HUES48 (cell line): ENCODE results near the gene CENPB.

Experiments used
- H3K27ac ChIP-seq: one replicate; pipeline ENCODE4 v1.7.0; 2013; ENCODE audit warnings: low read depth, low read length, inconsistent platforms
- H3K27me3 ChIP-seq: 2 replicates; pipeline ENCODE4 v1.6.1; 2013; ENCODE audit warnings: mild to moderate bottlenecking, low read length; ENCODE audit not compliant: control insufficient read depth, insufficient read depth
- H3K36me3 ChIP-seq: 2 replicates; pipeline ENCODE4 v1.6.1; 2013; ENCODE audit warnings: low read length; ENCODE audit not compliant: control insufficient read depth, insufficient read depth
- H3K4me1 ChIP-seq: 2 replicates; pipeline ENCODE4 v1.6.1; 2013; ENCODE audit warnings: mild to moderate bottlenecking, low read length; ENCODE audit not compliant: control insufficient read depth, insufficient read depth
- H3K4me3 ChIP-seq: 2 replicates; pipeline ENCODE4 v1.5.1; 2013; ENCODE audit warnings: mild to moderate bottlenecking, low read depth, low read length
- H3K9ac ChIP-seq: 2 replicates; pipeline ENCODE4 v1.6.1; 2013; ENCODE audit warnings: mild to moderate bottlenecking, low read depth, low read length, moderate library complexity
- H3K9me3 ChIP-seq: 2 replicates; pipeline ENCODE4 v1.6.1; 2013; ENCODE audit warnings: low read length; ENCODE audit not compliant: control insufficient read depth, insufficient read depth

Gene CENPB

DNA sequence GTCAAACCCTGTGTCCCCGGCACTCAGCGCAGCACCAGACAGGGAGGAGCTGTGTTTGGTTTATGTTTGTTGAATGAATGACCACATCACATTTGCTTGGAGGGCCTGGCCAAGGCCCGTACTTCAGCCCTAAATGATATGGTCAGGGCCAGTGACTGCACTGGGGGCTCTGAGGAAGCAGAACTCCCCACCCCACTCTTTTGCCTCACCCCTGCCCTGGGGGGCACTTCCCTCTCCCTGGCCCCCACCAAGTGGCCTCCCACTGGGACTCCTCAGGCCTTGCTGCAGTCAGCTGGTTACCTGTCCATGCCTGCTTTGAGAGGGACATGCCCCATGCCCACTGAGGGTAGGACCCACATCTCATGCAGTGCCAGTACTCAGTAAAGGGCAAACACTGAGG is 21.9 kb downstream of the CENPB start:
- H3K27me3 ChIP-seq: no peaks in the 10 kb centered on the region
- no peak overlapping the region for H3K27ac ChIP-seq
- no peak overlapping the region for H3K4me3 ChIP-seq
- no peaks in the 10 kb centered on the region for H3K9me3 ChIP-seq
- H3K9ac ChIP-seq: no peak overlapping the region
- H3K4me1 ChIP-seq: peaks cover 14% of the 10 kb centered on the region
- H3K36me3 ChIP-seq: peaks cover 11% of the 10 kb centered on the region; the same call in 1 of the 2 replicates

- Histone ChIP-seq H3K4me1 (peaks cover 12% of the 10 kb centered on the region), H3K9ac (no peak overlapping the region), H3K4me3 (no peak overlapping the region), H3K27ac (no peak overlapping the region), H3K27me3 (no peaks in the 10 kb centered on the region), H3K36me3 (peaks cover 16% of the 10 kb centered on the region), H3K9me3 (no peaks in the 10 kb centered on the region)
Measured at GRCh38 chr20:3763671-3764601, 22.6 kb downstream of the CENPB start.

GRCh38 chr20:3760655-3761348 is 25.7 kb downstream of the CENPB start:
- H3K27ac ChIP-seq: no peak overlapping the region
- no peaks in the 10 kb centered on the region for H3K27me3 ChIP-seq
- H3K36me3 ChIP-seq: peaks cover 31% of the 10 kb centered on the region
- no peaks in the 10 kb centered on the region for H3K9me3 ChIP-seq
- H3K4me3 ChIP-seq: no peak overlapping the region
- no peak overlapping the region for H3K9ac ChIP-seq
- H3K4me1 ChIP-seq: peaks cover 4% of the 10 kb centered on the region; the same call in 1 of the 2 replicates

- Histone ChIP-seq H3K9me3 (no peaks in the 10 kb centered on the region), H3K4me1 (peaks cover 4% of the 10 kb centered on the region; the same call in 1 of the 2 replicates), H3K27me3 (no peaks in the 10 kb centered on the region), H3K27ac (no peak overlapping the region), H3K4me3 (no peak overlapping the region), H3K9ac (no peak overlapping the region), H3K36me3 (peaks cover 40% of the 10 kb centered on the region)
Measured at GRCh38 chr20:3759884-3760283, 26.7 kb downstream of the CENPB start.

GRCh38 chr20:3759316-3759823 is 27.2 kb downstream of the CENPB start:
- Histone ChIP-seq H3K36me3 (peaks cover 40% of the 10 kb centered on the region), H3K4me1 (peaks cover 4% of the 10 kb centered on the region; the same call in 1 of the 2 replicates), H3K4me3 (no peak overlapping the region), H3K27me3 (no peaks in the 10 kb centered on the region), H3K9ac (no peak overlapping the region), H3K9me3 (no peaks in the 10 kb centered on the region), H3K27ac (no peak overlapping the region)

- peaks cover 40% of the 10 kb centered on the region for H3K36me3 ChIP-seq
- no peaks in the 10 kb centered on the region for H3K27me3 ChIP-seq
- H3K4me3 ChIP-seq: no peak overlapping the region
- H3K27ac ChIP-seq: no peak overlapping the region
- no peak overlapping the region for H3K9ac ChIP-seq
- H3K4me1 ChIP-seq: peaks cover 4% of the 10 kb centered on the region; the same call in 1 of the 2 replicates
- H3K9me3 ChIP-seq: no peaks in the 10 kb centered on the region
Measured at GRCh38 chr20:3758566-3758965, 28.0 kb downstream of the CENPB start.

DNA sequence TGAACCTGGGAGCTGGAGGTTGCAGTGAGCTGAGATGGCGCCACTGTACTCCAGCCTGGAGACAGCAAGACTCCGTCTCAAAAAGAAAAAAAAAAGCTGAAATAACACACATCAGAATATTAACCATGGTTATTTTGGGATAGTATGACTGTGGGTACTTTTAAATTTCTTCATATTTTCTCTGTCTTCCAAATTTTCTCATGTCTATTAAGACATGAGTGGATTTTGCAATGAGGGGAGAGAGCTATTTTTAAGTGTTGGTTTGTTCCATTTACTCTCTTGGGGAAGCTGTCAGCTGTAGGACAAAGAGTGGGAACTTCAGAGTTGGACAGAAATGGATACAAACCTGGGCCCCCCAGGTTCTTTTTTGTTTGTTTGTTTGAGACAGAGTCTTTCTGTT is 29.3 kb downstream of the CENPB start:
- peaks cover 39% of the 10 kb centered on the region for H3K36me3 ChIP-seq
- peaks cover 4% of the 10 kb centered on the region; the same call in 1 of the 2 replicates for H3K27me3 ChIP-seq
- H3K9me3 ChIP-seq: no peaks in the 10 kb centered on the region
- peaks cover 8% of the 10 kb centered on the region for H3K4me1 ChIP-seq
- no peak overlapping the region for H3K27ac ChIP-seq
- no peak overlapping the region for H3K9ac ChIP-seq
- no peak overlapping the region for H3K4me3 ChIP-seq

DNA sequence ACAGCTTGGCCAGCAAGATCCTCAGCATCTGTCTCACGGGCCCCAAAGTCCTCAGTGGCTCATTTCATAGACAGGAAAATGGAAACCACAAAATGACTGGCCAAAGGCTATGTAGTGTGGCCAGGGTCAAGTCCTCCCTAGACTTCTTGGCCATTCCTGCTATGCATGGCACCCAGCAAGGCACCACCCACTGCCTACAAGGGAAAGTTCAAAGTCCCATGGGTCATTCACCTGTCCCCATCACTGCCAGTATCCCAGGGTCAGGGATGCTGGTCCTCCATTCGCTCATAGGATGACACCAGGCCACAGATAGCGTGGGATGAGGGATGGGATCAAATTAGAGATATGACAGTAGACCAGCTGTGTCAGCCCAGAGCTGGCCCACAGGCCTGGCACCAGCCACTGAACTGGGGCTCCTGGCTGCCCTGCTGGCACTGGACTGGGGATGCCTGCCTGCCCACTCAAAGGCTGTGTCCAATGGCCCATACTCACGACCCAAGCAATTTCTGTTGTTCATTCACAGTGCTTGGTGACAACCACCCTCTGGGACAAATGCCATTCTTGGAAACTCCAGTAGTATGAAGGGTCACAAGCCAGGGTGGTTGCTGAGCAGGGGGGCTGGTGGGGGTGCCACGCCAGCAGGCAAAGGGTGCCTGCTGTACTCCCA is 30.6 kb downstream of the CENPB start:
- Histone ChIP-seq H3K27me3 (peaks cover 13% of the 10 kb centered on the region), H3K9me3 (no peaks in the 10 kb centered on the region), H3K4me3 (no peak overlapping the region), H3K36me3 (peaks cover 31% of the 10 kb centered on the region), H3K9ac (no peak overlapping the region), H3K27ac (no peak overlapping the region), H3K4me1 (peaks cover 9% of the 10 kb centered on the region)

GRCh38 chr20:3755269-3755668 is 31.3 kb downstream of the CENPB start:
- Histone ChIP-seq H3K4me1 (peaks cover 11% of the 10 kb centered on the region), H3K4me3 (no peak overlapping the region), H3K27me3 (peaks cover 20% of the 10 kb centered on the region), H3K9me3 (no peaks in the 10 kb centered on the region), H3K27ac (no peak overlapping the region), H3K36me3 (peaks cover 31% of the 10 kb centered on the region), H3K9ac (no peak overlapping the region)

DNA sequence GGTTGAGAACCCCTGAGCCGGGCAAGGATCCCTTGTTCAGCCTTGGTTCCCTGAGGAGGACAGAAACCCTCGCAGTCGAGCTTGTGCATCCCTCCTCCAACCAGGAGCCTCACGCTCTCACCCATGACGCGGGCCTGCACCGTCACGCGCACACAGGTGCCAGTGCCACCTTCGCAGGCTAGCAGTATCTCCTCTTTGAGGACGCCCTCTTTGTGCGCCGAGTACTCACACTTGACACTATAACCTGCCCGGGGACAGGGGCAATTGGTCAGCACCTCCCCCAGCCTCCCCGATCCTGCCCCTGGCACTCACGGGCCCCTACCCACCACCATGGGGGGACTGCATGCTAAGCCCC is 32.3 kb downstream of the CENPB start:
- Histone ChIP-seq H3K9me3 (no peaks in the 10 kb centered on the region), H3K36me3 (peaks cover 25% of the 10 kb centered on the region), H3K27me3 (peaks cover 29% of the 10 kb centered on the region), H3K4me1 (peaks cover 15% of the 10 kb centered on the region), H3K9ac (no peak overlapping the region), H3K4me3 (no peak overlapping the region), H3K27ac (no peak overlapping the region)
